Stimulated activated CD4-positive, alpha-beta T cell treated with anti-CD3 and anti-CD28 coated beads, Interleukin-4, amount 100 ng/mL, for 4 hours (primary cell): Measurements from ENCODE around the gene FREM2.

ENCODE experiments used
- DNase-seq, 2 experiments: peaks; one replicate each; pipeline ENCODE4 v3.0.0-alpha.2; 2020

Gene FREM2

GRCh38 chr13:38686577-38687245 lies at the start of gene FREM2:
Gene FREM2, plus strand, starts transcription at chr13:38687077. Its CDS starts 268 bp downstream, at chr13:38687345.
- no peak for DNase-seq

- no peak for DNase-seq
These were observed 49.3 kb upstream of the FREM2 start for GRCh38 chr13:38637576-38637975.

- no peak for DNase-seq
These were observed 45.5 kb upstream of the FREM2 start for GRCh38 chr13:38641164-38641948.

GRCh38 chr13:38647312-38647711 lies 39.6 kb upstream of the FREM2 start:
- DNase-seq: no peak

- no peak for DNase-seq
These were observed 38.0 kb upstream of the FREM2 start for GRCh38 chr13:38648912-38649311.

- no peak for DNase-seq
These were observed 30.2 kb upstream of the FREM2 start for GRCh38 chr13:38656699-38657098.

- no peak for DNase-seq
These were observed 29.7 kb upstream of the FREM2 start for GRCh38 chr13:38657191-38657590.

- DNase-seq: no peak
These were observed 28.0 kb upstream of the FREM2 start for GRCh38 chr13:38658906-38659305.

GRCh38 chr13:38661010-38661675 lies 25.7 kb upstream of the FREM2 start:
- no peak for DNase-seq

- DNase-seq: no peak
These were observed 24.5 kb upstream of the FREM2 start for GRCh38 chr13:38662362-38662761.

- no peak for DNase-seq
These were observed 22.0 kb upstream of the FREM2 start for GRCh38 chr13:38664906-38665305.

- DNase-seq: no peak
These were observed 19.3 kb upstream of the FREM2 start for GRCh38 chr13:38667526-38668109.

GRCh38 chr13:38669234-38669964 lies 17.5 kb upstream of the FREM2 start:
- no peak for DNase-seq

- no peak for DNase-seq
These were observed 16.2 kb upstream of the FREM2 start for GRCh38 chr13:38670627-38671026.

- DNase-seq: no peak
These were observed 14.9 kb upstream of the FREM2 start for GRCh38 chr13:38671980-38672379.

- DNase-seq: no peak
These were observed 12.7 kb upstream of the FREM2 start for GRCh38 chr13:38674208-38674607.

GRCh38 chr13:38680912-38681311 lies 6.0 kb upstream of the FREM2 start:
- DNase-seq: no peak

- DNase-seq: no peak
These were observed 2.2 kb upstream of the FREM2 start for GRCh38 chr13:38684714-38685113.

- DNase-seq: no peak
These were observed 1.4 kb upstream of the FREM2 start for GRCh38 chr13:38685431-38685830.

- DNase-seq: no peak
These were observed 802 bp upstream of the FREM2 start for GRCh38 chr13:38685974-38686576.

- no peak for DNase-seq
These were observed 661 bp downstream of the FREM2 start for GRCh38 chr13:38687246-38688229.
